Breast epithelium (tissue), 3 donors: Measurements from ENCODE around the gene KRT39.

ENCODE experiments used
- CTCF ChIP-seq, 3 donors: fragments of 450-650 bp; IDR thresholded peaks; one replicate each; pipeline ENCODE4 v1.5.1; 2016 to 2017; ENCODE audit warnings: antibody characterized with exemption in 3 of 3, mild to moderate bottlenecking in 3 of 3, moderate library complexity in 3 of 3
- POLR2A ChIP-seq: fragments of 450-650 bp; IDR thresholded peaks from one replicate; pipeline ENCODE4 v1.6.1; 2016; ENCODE audit warnings: antibody characterized with exemption, mild to moderate bottlenecking, moderate library complexity
- POLR2AphosphoS5 ChIP-seq, 3 donors: sonication (generic); formaldehyde crosslinking; IDR thresholded peaks; one replicate each; pipeline ENCODE4 v1.6.1; 2017; ENCODE audit warnings: antibody characterized with exemption in 3 of 3

- TF ChIP-seq CTCF (IDR thresholded peaks at IDR 0.05) (no peak), POLR2A (no peak), POLR2AphosphoS5 (IDR thresholded peaks at IDR 0.05) (no peak)
These were observed 42.1 kb upstream of the KRT39 start, which contains the start of gene KRTAP3-1 for GRCh38 chr17:41008811-41009210.
